DMS 273 (cell line): ENCODE measurements around the gene LBHD1.
"Not testable (repeated sequence)": the region's sequence is repeated elsewhere in the genome, so short reads cannot be mapped to it uniquely, and the experiment has no call there.

Experiments
- DNase-seq: peaks from one replicate; lab custom pipeline; 2025; ENCODE audit not compliant: unreplicated experiment; lab: John Stamatoyannopoulos, UW

Gene LBHD1

GRCh38 chr11:62671608-62672389 is at the start of gene LBHD1, which contains the start of gene UQCC3:
Gene LBHD1 (minus strand): TSS chr11:62672267. CDS start chr11:62670031, 2,236 bp downstream.
Gene UQCC3 (plus strand): TSS chr11:62671673. CDS start chr11:62671746, 73 bp downstream.
- DNase-seq: peak; percentile 90

- DNase-seq: no peak
These were observed 47.4 kb upstream of the LBHD1 start for GRCh38 chr11:62719302-62719978.

GRCh38 chr11:62716816-62717215 is 44.7 kb upstream of the LBHD1 start:
- no peak for DNase-seq

- DNase-seq: no peak
These were observed 44.1 kb upstream of the LBHD1 start for GRCh38 chr11:62716206-62716605.

- no peak for DNase-seq
These were observed 43.4 kb upstream of the LBHD1 start for GRCh38 chr11:62715150-62716130.

DNA sequence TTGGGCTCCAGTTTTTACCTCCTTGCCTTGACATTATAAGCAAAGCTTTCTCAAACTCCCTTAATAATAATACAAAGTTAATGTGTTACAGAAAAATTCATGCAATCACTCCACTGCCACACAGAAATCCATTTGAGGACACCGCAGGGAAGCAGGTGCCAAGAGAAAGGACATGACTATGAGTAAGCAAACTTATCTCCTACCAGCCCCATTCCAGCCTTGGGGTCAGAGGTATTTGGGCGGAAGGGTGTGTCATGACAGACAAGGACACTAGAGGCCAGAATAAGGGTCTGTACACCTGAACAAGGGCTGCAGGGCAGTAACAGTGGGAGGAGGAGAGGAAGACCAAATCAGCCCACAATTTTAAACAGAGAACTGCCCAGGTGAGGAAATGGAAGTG is 41.3 kb upstream of the LBHD1 start:
- no peak for DNase-seq

GRCh38 chr11:62712861-62713260 is 40.8 kb upstream of the LBHD1 start:
- no peak for DNase-seq

- no peak for DNase-seq
These were observed 40.3 kb upstream of the LBHD1 start for GRCh38 chr11:62712276-62712812.

DNA sequence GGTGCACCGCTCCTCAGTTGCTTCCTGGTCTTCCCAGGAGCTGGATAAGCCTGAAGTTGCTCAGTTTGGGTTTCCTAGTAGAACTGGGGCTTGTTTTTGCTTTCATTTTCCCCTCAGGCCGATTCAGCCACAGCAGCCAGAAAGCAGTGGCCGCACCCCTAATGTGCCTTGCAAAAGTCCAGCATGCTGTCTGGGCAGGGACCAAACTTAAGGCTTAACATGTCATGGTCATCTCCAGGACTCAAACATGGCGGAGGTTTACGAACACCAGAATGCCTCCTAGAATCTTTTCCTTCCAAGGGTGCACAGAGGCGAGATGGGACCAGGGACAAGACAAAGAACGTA is 37.9 kb upstream of the LBHD1 start:
- DNase-seq: peak; percentile 63

DNA sequence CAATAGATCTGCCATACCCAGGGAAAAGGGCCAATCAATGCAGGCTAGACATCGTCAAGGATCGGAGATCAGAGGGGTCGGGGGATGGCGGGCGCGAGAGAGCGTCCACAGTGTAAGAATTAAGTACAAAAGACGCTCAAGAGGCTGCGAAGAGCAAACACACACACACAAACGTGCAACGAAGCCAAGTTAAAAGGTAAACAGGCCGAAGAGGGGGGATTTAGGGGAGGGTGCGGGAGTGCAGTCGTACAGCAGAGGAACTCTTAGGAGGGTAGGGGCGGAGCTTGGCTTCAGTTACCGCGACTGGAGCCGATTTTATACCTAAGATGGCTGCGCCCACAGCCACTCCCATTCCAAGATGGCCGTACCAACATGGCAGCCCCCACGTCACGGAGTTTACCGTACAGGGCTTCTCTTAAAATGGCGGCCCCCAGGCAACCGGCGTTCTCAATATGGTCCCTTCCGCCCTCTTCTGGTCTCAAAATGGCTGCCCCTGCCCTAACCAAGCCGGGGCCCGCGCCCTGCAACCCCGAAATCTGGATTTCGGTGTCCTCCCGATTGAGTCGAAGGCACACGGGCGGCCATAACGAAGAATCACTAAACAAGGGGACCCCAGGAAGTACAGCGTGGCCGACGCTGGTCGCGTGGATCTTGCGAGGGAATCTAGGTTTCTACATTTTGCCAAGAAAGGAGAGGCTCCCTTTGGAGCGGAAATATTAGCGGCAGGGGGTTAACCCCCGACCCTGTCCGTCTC is 37.4 kb upstream of the LBHD1 start:
- DNase-seq: peak; percentile 98

GRCh38 chr11:62708793-62709192 is 36.7 kb upstream of the LBHD1 start:
- no peak for DNase-seq

- DNase-seq: no peak
These were observed 36.3 kb upstream of the LBHD1 start for GRCh38 chr11:62708392-62708791.

GRCh38 chr11:62707277-62707861 is 35.3 kb upstream of the LBHD1 start, which contains the start of the genes BSCL2 and GNG3:
Gene BSCL2 (minus strand): TSS chr11:62707424. CDS start chr11:62707195, 229 bp downstream.
Gene GNG3 (plus strand): TSS chr11:62707676. CDS start chr11:62708296, 620 bp downstream.
- DNase-seq: peak; percentile 30

DNA sequence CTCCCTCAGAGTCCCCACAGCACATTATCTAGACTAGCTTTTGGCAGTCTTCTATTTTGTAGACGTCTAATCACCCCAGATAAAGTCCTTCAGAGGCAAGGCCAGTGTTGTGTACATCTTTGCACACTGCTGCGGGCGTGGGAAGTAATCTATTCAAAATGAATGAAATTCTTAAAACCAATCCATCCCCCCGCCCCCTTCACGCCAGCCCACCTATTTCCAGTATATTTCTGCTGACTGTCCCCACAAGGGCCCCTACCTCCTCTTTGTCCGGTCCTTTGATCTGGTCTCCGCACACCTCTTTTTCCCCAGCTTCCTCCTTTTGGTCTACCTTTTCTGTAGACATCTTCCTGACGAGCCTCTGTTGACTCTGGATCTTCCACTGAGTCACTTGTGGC is 34.8 kb upstream of the LBHD1 start:
- DNase-seq: no peak

GRCh38 chr11:62705880-62706849 is 34.1 kb upstream of the LBHD1 start:
- DNase-seq: peak; percentile 96

GRCh38 chr11:62705413-62705812 is 33.3 kb upstream of the LBHD1 start:
- DNase-seq: peak; percentile 45

DNA sequence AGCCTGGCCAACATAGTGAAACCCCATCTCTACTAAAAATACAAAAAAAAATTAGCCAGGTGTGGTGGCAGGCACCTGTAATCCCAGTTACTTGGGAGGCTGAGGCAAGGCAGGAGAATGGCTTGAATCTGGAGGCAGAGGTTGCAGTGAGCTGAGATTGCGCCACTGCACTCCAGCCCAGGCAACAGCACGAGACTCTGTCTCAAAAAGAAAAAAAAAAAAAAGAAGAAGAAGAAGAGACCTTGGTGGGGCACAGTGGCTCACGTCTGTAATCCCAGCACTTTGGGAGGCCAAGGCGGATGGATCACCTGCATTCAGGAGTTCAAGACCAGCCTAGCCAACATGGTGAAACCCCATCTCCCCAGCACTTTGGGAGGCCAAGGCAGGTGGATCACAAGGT is 31.9 kb upstream of the LBHD1 start:
- not testable (repeated sequence) for DNase-seq

DNA sequence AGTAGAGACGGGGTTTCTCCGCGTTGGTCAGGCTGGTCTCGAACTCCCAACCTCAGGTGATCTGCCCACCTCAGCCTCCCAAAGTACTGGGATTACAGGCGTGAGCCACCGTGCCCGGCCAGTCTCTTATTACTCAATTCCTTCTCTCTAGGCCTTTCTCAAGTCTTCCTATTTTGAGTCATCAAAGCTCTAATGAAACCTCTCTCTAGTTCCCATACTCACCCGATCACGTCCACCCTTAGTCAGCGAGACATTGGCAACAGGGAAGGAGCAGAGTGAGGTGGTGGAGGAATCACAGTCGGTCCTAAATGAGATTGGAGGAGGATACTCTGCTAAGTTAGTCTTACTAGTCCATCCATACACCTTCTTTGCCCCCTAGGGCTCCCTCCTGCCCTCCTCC is 30.2 kb upstream of the LBHD1 start:
- DNase-seq: no peak
